Measurements from ENCODE around the gene ELFN1.

ELFN1 gene

GRCh38 chr7:1745018-1745532, 75.0 kb downstream of the ELFN1 start:
- DNase-seq (ENCODE audit: low read depth in 1 of 2, low spot score in 1 of 2): no peak
- Histone ChIP-seq H3K4me3 (replicated peaks; ENCODE audit: insufficient read depth, low read length) (no peak overlapping the region), H3K27me3 (ENCODE audit: insufficient read depth, poor library complexity, severe bottlenecking) (peaks cover 21% of the 10 kb centered on the region), H3K27ac (replicated peaks) (no peak overlapping the region)
- TF ChIP-seq, protein P1, sequence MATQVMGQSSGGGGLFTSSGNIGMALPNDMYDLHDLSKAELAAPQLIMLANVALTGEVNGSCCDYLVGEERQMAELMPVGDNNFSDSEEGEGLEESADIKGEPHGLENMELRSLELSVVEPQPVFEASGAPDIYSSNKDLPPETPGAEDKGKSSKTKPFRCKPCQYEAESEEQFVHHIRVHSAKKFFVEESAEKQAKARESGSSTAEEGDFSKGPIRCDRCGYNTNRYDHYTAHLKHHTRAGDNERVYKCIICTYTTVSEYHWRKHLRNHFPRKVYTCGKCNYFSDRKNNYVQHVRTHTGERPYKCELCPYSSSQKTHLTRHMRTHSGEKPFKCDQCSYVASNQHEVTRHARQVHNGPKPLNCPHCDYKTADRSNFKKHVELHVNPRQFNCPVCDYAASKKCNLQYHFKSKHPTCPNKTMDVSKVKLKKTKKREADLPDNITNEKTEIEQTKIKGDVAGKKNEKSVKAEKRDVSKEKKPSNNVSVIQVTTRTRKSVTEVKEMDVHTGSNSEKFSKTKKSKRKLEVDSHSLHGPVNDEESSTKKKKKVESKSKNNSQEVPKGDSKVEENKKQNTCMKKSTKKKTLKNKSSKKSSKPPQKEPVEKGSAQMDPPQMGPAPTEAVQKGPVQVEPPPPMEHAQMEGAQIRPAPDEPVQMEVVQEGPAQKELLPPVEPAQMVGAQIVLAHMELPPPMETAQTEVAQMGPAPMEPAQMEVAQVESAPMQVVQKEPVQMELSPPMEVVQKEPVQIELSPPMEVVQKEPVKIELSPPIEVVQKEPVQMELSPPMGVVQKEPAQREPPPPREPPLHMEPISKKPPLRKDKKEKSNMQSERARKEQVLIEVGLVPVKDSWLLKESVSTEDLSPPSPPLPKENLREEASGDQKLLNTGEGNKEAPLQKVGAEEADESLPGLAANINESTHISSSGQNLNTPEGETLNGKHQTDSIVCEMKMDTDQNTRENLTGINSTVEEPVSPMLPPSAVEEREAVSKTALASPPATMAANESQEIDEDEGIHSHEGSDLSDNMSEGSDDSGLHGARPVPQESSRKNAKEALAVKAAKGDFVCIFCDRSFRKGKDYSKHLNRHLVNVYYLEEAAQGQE (IDR thresholded peaks at IDR 0.05; ENCODE audit: insufficient replicate concordance, low read depth): no peak
- TF ChIP-seq, protein P2, sequence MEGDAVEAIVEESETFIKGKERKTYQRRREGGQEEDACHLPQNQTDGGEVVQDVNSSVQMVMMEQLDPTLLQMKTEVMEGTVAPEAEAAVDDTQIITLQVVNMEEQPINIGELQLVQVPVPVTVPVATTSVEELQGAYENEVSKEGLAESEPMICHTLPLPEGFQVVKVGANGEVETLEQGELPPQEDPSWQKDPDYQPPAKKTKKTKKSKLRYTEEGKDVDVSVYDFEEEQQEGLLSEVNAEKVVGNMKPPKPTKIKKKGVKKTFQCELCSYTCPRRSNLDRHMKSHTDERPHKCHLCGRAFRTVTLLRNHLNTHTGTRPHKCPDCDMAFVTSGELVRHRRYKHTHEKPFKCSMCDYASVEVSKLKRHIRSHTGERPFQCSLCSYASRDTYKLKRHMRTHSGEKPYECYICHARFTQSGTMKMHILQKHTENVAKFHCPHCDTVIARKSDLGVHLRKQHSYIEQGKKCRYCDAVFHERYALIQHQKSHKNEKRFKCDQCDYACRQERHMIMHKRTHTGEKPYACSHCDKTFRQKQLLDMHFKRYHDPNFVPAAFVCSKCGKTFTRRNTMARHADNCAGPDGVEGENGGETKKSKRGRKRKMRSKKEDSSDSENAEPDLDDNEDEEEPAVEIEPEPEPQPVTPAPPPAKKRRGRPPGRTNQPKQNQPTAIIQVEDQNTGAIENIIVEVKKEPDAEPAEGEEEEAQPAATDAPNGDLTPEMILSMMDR (IDR thresholded peaks at IDR 0.05; ENCODE audit: insufficient read depth, low read length): no peak
- TF ChIP-seq POLR2AphosphoS5 (IDR thresholded peaks at IDR 0.05; ENCODE audit: low read depth): no peak
- TF ChIP-seq SPI1 (IDR thresholded peaks at IDR 0.05; ENCODE audit: borderline replicate concordance, low read depth): no peak
- no peak for TF ChIP-seq GABPA (IDR thresholded peaks at IDR 0.05; ENCODE audit: low read depth)

DNA sequence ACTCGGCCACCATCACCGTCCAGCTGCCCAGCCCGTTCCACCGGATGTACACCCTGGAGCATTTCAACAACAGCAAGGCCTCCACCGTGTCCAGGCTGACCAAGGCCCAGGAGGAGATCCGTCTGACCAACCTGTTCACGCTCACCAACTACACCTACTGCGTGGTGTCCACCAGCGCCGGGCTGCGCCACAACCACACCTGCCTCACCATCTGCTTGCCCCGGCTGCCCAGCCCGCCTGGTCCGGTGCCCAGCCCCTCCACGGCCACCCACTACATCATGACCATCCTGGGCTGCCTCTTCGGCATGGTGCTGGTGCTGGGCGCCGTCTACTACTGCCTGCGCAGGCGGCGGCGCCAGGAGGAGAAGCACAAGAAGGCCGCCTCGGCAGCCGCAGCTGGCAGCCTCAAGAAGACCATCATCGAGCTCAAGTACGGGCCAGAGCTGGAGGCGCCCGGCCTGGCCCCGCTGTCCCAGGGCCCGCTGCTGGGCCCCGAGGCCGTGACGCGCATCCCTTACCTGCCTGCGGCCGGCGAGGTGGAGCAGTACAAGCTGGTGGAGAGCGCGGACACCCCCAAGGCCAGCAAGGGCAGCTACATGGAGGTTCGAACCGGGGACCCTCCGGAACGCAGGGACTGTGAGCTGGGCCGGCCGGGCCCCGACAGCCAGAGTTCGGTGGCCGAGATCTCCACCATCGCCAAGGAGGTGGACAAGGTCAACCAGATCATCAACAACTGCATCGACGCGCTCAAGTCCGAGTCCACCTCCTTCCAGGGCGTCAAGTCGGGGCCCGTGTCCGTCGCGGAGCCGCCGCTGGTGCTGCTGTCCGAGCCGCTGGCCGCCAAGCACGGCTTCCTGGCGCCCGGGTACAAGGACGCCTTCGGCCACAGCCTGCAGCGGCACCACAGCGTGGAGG, 75.8 kb downstream of the ELFN1 start:
- Histone ChIP-seq H3K27me3 (ENCODE audit: insufficient read depth, poor library complexity, severe bottlenecking) (peaks cover 21% of the 10 kb centered on the region), H3K4me3 (replicated peaks; ENCODE audit: insufficient read depth, low read length) (no peak overlapping the region)
- DNase-seq (ENCODE audit: low read depth in 1 of 2, low spot score in 1 of 2): no peak

DNA sequence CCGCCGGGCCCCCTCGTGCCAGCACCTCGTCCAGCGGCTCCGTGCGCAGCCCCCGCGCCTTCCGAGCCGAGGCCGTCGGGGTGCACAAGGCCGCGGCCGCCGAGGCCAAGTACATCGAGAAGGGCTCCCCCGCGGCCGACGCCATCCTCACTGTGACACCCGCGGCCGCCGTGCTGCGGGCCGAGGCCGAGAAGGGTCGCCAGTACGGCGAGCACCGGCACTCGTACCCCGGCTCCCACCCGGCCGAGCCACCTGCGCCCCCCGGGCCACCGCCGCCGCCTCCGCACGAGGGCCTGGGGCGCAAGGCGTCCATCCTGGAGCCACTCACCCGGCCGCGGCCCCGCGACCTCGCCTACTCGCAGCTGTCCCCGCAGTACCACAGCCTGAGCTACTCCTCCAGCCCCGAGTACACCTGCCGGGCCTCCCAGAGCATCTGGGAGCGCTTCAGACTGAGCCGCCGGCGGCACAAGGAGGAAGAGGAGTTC, 76.5 kb downstream of the ELFN1 start:
- TF ChIP-seq SPI1 (IDR thresholded peaks at IDR 0.05; ENCODE audit: borderline replicate concordance, low read depth): no peak
- TF ChIP-seq, protein P2 (IDR thresholded peaks at IDR 0.05; ENCODE audit: insufficient read depth, low read length): no peak
- TF ChIP-seq, protein P1 (IDR thresholded peaks at IDR 0.05; ENCODE audit: insufficient replicate concordance, low read depth): no peak
- no peak for TF ChIP-seq POLR2AphosphoS5 (IDR thresholded peaks at IDR 0.05; ENCODE audit: low read depth)
- no peak for TF ChIP-seq GABPA (IDR thresholded peaks at IDR 0.05; ENCODE audit: low read depth)
- H3K4me3 ChIP-seq (replicated peaks; ENCODE audit: insufficient read depth, low read length): no peak overlapping the region
- no peak overlapping the region for H3K27ac ChIP-seq (replicated peaks)
- no peak for DNase-seq (ENCODE audit: low read depth in 1 of 2, low spot score in 1 of 2)
- H3K27me3 ChIP-seq (ENCODE audit: insufficient read depth, poor library complexity, severe bottlenecking): peaks cover 21% of the 10 kb centered on the region

More for the DNA sequence above, 75.8 kb downstream of the ELFN1 start:
- no peak for TF ChIP-seq GABPA (IDR thresholded peaks at IDR 0.05; ENCODE audit: low read depth)
- no peak for TF ChIP-seq SPI1 (IDR thresholded peaks at IDR 0.05; ENCODE audit: borderline replicate concordance, low read depth)
- TF ChIP-seq, protein P1 (IDR thresholded peaks at IDR 0.05; ENCODE audit: insufficient replicate concordance, low read depth): no peak
- TF ChIP-seq, protein P2 (IDR thresholded peaks at IDR 0.05; ENCODE audit: insufficient read depth, low read length): no peak
- no peak for TF ChIP-seq POLR2AphosphoS5 (IDR thresholded peaks at IDR 0.05; ENCODE audit: low read depth)
- H3K27ac ChIP-seq (replicated peaks): no peak overlapping the region
